KG1 (cell line): Measurements from ENCODE around the gene LMOD3.

Experiments
- DNase-seq: peaks from one replicate; lab custom pipeline; 2025; lab: John Stamatoyannopoulos, UW

The LMOD3 gene

GRCh38 chr3:69121950-69122349 lies 445 bp downstream of the LMOD3 start:
- no peak for DNase-seq

GRCh38 chr3:69121513-69121912 lies 882 bp downstream of the LMOD3 start:
- no peak for DNase-seq

GRCh38 chr3:69120879-69121464 lies 1.4 kb downstream of the LMOD3 start:
- DNase-seq: peak; percentile 70

- DNase-seq: no peak
Measured at GRCh38 chr3:69119681-69120080, 2.7 kb downstream of the LMOD3 start.

GRCh38 chr3:69119138-69119537 lies 3.3 kb downstream of the LMOD3 start:
- DNase-seq: no peak

GRCh38 chr3:69118555-69118954 lies 3.8 kb downstream of the LMOD3 start:
- no peak for DNase-seq

GRCh38 chr3:69116897-69117296 lies 5.5 kb downstream of the LMOD3 start:
- DNase-seq: no peak

GRCh38 chr3:69116162-69116561 lies 6.2 kb downstream of the LMOD3 start:
- no peak for DNase-seq

GRCh38 chr3:69115731-69116130 lies 6.7 kb downstream of the LMOD3 start:
- no peak for DNase-seq

- DNase-seq: no peak
Measured at GRCh38 chr3:69113536-69113935, 8.9 kb downstream of the LMOD3 start.

- no peak for DNase-seq
Measured at GRCh38 chr3:69110941-69111546, 11.4 kb downstream of the LMOD3 start.

- DNase-seq: no peak
Measured at GRCh38 chr3:69108811-69109210, 13.6 kb downstream of the LMOD3 start.

- no peak for DNase-seq
Measured at GRCh38 chr3:69107841-69108240, 14.6 kb downstream of the LMOD3 start.

- DNase-seq: no peak
Measured at GRCh38 chr3:69105320-69105719, 17.1 kb downstream of the LMOD3 start.

GRCh38 chr3:69104586-69104985 lies 17.8 kb downstream of the LMOD3 start:
- DNase-seq: no peak

- no peak for DNase-seq
Measured at GRCh38 chr3:69103123-69103522, 19.3 kb downstream of the LMOD3 start.

- no peak for DNase-seq
Measured at GRCh38 chr3:69102384-69102783, 20.0 kb downstream of the LMOD3 start.

GRCh38 chr3:69099576-69099975 lies 22.8 kb downstream of the LMOD3 start:
- no peak for DNase-seq

GRCh38 chr3:69097407-69098086 lies 24.8 kb downstream of the LMOD3 start:
- no peak for DNase-seq

GRCh38 chr3:69096299-69096698 lies 26.1 kb downstream of the LMOD3 start:
- no peak for DNase-seq

GRCh38 chr3:69095636-69096035 lies 26.8 kb downstream of the LMOD3 start:
- no peak for DNase-seq

- peak; percentile 46 for DNase-seq
Measured at GRCh38 chr3:69094467-69095205, 27.8 kb downstream of the LMOD3 start.

- peak; percentile 71 for DNase-seq
Measured at GRCh38 chr3:69092030-69092516, 30.3 kb downstream of the LMOD3 start.
